ENCODE measurements around the gene SYK.

DNA sequence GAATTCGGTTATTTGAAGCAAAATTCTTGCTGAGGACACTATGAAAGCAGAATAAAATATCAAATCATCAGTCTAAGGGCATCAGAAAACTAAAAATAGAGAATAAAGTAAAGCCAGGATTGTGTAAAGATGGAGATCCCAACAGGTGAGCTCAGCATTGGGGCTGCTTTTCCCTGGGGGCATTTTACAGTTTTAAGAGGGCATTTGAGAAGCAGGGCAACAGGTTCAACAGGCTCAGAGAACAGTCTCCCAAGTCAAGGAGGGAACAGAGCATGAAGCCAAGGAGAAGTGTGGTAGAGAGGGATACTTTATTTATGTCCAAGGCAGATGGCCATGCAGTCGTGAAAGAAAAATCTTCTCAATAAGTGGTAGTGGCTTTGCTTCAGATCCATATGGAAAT is 145.4 kb downstream of the SYK start:
- TF ChIP-seq, protein P1, sequence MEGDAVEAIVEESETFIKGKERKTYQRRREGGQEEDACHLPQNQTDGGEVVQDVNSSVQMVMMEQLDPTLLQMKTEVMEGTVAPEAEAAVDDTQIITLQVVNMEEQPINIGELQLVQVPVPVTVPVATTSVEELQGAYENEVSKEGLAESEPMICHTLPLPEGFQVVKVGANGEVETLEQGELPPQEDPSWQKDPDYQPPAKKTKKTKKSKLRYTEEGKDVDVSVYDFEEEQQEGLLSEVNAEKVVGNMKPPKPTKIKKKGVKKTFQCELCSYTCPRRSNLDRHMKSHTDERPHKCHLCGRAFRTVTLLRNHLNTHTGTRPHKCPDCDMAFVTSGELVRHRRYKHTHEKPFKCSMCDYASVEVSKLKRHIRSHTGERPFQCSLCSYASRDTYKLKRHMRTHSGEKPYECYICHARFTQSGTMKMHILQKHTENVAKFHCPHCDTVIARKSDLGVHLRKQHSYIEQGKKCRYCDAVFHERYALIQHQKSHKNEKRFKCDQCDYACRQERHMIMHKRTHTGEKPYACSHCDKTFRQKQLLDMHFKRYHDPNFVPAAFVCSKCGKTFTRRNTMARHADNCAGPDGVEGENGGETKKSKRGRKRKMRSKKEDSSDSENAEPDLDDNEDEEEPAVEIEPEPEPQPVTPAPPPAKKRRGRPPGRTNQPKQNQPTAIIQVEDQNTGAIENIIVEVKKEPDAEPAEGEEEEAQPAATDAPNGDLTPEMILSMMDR (IDR thresholded peaks at IDR 0.05; ENCODE audit: borderline replicate concordance, extremely low read depth, low read length, poor library complexity, severe bottlenecking), result no peak
- no peak for TF ChIP-seq EZH2 (IDR thresholded peaks at IDR 0.05; ENCODE audit: borderline replicate concordance, low read depth, low read length, severe bottlenecking)

Data from DND-41 (cell line).